DMS 273 (cell line): Measurements from ENCODE around the gene TXNL4A.

ENCODE experiments used
- DNase-seq: peaks from one replicate; lab custom pipeline; 2025; ENCODE audit not compliant: unreplicated experiment; lab: John Stamatoyannopoulos, UW

TXNL4A gene

DNA sequence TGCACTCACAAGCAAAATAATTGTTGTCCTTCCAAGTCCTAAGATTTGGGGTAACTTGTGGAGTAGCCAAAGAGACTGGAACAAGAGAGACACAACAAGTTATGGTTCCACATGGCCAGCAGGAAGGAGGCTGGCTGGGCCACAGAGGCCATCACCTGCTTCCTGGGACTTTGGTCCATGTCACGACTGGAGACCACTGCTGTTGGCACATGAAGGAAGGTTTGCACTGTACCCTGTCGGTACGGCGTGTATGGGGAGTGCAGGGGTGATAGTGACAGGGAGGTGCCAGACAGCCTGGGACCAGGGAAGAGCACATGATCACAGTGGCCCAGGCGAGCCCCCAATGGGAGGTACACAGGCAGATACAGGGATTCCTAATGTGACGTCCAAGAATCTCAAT lies 52.4 kb downstream of the TXNL4A start:
- DNase-seq, result no peak

GRCh38 chr18:79935499-79935898 lies 52.9 kb downstream of the TXNL4A start:
- no peak for DNase-seq

GRCh38 chr18:79935098-79935480 lies 53.3 kb downstream of the TXNL4A start:
- DNase-seq, result no peak

DNA sequence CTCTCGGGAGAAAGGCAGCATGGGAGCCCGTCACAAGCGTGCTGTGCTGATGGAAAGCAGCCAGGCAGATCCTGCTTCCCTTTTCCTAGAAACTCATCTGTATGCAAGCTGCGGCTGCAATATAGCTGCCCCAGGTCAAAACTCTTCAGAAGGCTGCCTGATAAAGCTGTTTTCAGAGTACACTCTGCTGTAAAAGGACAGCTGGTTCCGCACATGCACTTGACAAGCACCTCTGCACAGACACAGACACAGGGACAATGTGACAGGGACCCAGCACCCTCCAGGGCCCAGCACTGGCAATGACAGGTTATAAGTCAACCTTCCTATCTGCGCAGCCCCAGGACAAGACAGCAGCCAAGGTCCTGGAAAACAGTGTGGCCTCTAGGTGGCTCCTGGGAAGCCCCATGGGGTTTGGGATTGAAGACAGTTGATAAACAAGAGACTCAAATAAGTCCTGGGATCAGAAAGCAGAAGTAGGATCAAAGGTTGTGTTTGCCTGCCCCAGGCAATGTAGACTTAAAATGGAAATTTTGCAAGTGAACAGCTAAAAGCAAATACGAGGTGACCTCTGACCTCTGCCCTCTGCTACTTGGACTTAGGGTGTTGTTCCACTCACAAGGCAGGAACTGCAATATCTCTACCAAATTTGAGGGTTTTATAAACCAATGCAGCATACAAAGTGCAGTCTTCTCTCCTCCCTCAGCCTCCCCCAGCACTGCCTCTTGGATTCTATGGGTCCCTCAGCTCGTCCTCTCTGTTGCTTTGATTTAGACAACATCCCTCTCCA lies 53.9 kb downstream of the TXNL4A start:
- DNase-seq, result no peak

DNA sequence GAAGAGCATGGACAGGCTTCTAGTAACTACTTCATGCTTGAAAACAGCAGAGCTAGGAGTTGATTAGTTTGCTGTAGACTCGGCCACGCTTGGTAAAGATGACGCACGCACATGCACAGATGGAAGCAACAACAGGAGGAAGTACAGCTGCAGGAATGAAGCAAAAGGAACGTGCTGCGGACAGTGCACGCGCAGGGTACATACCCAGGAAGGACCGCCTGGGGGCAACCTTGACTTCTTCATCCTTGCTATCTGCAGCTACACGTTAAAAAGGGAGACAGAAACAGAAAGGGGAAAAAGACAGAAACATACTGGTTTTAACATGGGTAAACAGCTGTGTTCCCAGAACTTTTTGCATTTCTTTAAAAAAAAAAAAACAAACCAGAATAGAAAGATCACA lies 54.6 kb downstream of the TXNL4A start:
- DNase-seq, result no peak

GRCh38 chr18:79932907-79933306 lies 55.5 kb downstream of the TXNL4A start:
- DNase-seq, result no peak

DNA sequence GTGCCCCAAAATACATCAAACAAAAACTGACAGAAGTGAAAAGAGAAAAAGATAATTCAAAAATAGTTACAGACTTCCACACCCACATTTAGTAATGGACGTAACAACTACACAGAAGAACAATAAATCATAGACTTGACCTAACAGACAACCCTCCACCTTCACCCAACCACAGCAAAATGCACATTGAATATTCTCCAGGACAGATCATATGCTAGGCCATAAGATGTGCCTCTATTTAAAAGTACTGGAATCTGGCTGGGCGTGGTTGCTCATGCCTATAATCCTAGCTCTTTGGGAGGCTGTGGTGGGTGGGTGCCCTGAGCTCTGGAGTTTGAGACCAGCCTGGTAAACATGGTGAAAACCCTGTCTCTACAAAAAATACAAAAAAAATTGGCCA lies 56.9 kb downstream of the TXNL4A start:
- no peak for DNase-seq

- DNase-seq, result no peak
These were observed 58.2 kb downstream of the TXNL4A start for GRCh38 chr18:79930020-79930642.

DNA sequence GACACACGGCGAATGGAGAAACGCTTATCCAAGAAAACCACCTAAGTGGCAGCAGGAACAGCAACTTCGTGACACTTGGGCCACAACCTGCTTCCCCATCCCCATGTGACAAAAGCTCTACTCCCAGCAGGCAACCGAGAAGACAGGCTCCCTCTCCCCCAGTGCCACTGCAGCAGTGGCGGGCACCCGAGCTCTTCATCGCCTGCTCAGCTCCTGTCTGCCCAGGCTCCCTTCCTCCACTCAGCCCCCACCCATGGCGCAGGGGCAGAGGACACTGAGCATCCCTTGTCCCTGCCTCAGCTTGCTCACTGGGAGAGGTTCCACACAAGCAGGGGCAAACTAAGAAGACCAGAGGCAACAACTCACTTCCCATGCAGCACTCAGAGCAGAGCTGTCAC lies 59.8 kb downstream of the TXNL4A start:
- no peak for DNase-seq

- no peak for DNase-seq
These were observed 60.5 kb downstream of the TXNL4A start for GRCh38 chr18:79927607-79928562.

DNA sequence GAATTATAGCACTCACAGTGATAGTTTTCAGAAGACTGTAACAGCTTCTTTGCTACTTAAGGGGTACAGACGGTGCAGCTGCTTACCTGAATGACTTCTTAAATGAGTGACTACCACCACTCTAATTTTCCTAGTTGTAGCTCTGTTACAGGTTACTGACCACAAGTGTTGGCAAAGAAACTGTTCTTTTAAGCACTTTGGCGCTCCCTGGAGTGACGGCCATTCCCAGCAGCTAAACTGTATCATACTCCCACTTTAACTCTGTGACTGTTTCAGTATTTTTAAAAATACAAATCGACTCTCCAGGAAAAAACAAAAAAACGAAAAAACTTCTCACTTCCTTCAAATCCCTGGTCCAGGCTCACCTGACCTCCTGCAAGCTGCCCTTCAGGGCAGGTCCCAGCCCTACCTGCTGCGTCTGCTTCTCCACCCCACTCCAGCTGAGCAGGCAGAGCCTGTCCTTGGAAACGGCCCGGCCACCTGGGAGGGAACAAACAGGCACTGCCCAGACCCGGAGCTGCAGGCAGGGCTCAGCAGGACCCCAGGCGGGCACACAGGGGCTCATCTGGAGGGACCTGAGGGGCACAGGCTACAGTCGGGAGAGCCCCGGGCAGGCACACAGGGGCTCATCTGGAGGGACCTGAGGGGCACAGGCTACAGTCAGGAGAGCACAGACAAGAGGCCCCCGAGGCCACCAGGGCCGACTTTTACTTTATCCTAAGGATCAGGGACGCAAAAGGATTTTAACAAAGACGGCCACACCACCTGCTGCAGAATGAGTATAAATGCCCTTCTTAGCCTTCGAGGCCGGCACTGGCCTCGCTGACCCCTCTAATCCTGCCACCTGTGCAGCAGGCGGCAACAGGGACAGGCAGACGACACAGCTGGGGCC lies 61.4 kb downstream of the TXNL4A start:
- no peak for DNase-seq

DNA sequence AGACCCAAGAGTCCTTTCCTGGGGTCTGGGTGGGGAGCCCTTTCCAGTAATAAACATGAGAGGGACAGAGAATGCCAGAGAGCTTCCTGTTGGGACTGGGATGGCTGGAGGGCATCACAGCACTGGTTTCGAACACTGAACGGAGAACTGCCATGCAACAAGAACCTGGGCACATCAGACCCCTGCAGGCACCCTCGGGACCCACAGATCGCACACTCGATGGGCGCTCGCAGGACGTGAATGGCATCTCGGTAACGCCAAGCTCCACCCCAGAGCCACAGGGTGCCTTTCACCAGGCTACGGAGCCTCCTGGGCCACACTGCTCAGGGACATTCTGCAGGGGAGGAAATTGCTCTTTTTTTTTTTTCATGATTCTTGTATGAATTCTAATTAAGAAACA lies 62.1 kb downstream of the TXNL4A start:
- DNase-seq, result no peak

GRCh38 chr18:79924814-79925731 lies 63.3 kb downstream of the TXNL4A start:
- DNase-seq, result peak; percentile 95

DNA sequence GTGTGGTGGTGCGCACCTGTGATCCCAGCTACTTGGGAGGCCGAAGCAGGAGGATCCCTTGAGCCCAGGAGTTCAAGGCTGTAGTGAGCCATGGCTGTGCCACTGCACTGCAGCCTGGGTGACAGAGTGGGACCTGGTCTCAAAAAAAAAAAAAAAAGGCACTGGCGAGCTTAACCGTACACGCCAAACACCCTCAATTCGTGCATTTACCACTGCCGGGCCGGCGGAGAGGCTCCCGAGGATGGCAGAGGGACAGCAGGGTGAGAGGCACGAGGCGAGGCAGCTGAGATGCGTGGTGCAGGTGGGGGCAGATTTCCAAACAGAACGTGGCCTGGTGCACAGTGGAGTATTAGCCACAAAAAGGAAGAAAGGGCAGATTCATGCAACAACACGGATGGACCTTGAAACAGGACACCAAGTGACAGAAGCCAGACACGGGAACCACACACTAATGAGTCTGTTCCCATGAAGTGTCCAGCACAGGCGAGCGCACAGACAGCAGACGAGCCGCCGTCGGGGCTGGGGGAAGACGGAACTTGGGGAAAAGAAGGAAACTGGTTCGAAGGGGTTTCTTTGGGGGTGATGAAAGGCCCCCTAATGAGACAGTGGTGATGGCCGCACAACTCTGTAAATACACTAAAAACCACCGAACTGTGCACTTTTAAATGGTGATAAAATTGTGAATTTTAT lies 64.3 kb downstream of the TXNL4A start:
- no peak for DNase-seq

DNA sequence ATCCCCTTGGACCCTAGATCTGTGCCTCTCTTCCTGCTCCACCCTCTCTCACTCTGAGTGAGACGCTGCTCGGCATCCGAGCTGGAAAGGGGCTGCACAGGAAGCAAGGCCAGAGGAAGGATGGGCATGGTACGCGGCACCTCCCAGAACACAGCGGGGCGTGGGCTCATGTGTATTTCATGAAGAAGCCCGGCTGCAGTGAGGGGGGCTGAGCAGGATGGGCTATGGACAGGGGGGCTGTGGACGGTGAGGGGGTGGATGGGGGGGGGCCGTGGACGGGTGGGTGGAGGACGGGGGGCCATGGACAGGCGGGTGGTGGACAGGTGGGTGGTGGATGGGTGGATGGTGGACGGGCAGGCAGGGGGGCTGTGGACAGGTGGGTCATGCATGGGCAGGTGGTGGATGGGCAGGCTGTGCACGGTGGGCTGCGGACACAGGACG lies 65.4 kb downstream of the TXNL4A start:
- DNase-seq, result no peak

DNA sequence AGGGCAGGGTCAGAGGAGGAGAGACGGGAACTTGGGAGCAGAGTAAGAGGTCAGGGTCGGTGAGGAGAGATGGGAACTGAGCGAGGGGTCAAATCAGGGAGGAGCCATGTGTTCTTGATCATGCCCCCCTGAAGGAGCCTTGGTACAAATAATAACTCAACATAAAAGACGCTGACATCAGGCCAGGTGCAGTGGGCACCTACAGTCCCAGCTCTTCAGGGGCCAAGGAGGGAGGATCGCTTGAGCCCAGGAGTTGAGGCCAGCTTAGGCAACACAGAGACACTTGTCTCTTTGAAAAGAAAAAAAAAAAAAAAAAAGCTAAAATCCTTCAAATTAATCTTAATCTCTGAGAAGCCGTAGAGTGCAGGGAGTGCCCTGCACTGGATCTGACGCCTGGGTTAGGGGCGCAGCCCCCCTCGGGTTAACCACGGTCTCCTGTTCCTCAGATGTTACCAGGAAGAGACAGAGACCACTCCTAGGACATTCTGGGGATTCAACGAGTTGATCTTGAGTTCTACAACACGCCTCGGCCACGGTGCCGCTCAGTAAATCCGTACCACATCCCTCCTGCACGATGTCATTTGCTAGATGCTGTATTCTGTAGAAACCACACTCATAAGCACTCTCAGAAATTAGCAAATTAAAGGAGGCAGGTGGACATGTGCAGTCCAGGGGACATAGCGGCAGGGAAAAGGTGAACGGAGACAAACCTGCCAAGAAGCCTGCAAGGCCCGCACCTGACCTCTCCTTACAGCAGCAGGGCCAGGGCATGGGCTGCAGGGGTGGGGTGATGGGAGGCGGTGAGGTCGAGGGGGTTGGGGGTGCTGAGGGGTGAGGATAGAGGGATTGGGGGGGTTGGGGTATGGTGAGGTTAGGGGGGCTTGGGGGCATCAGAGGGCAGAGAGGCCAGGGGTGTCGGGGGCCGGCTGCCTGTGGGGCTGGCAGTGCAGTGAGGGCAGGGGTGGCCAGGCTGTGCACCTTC lies 66.1 kb downstream of the TXNL4A start:
- no peak for DNase-seq
